Aorta (tissue), 5 donors: ENCODE measurements around the gene EIF2S3. TPM values are rescaled to one million over a fixed set of nuclear protein-coding genes. Genes with fewer than 3 reads are reported as not detected.

ENCODE experiments used
- ATAC-seq: fragments of 200-7000 bp; cut with Tn5 transposase; one replicate; pipeline ENCODE4 v1.9.1; 2022; ENCODE audit warnings: moderate library complexity; ENCODE audit not compliant: low FRiP score
- DNase-seq, 2 donors: peaks; one replicate each; pipeline ENCODE4 v3.0.0-alpha.2; 2020
- H3K27ac ChIP-seq, 2 donors: one replicate each; pipeline ENCODE4 v1.5.1; 2013; ENCODE audit warnings: low read length in 2 of 2, mild to moderate bottlenecking in 2 of 2, moderate library complexity in 2 of 2, control low read depth in 1 of 2, inconsistent platforms in 1 of 2, low read depth in 1 of 2
- H3K27me3 ChIP-seq, 2 donors: one replicate each; pipeline ENCODE4 v1.6.1; 2013; ENCODE audit warnings: control low read depth in 1 of 2, low read length in 1 of 2, mild to moderate bottlenecking in 1 of 2, moderate library complexity in 1 of 2; ENCODE audit not compliant: insufficient read depth in 2 of 2, control insufficient read depth in 1 of 2
- H3K36me3 ChIP-seq, 2 donors: one replicate each; pipeline ENCODE4 v1.6.1; 2013; ENCODE audit warnings: control low read depth in 1 of 2, low read length in 1 of 2, mild to moderate bottlenecking in 1 of 2; ENCODE audit not compliant: insufficient read depth in 2 of 2, control insufficient read depth in 1 of 2
- H3K4me1 ChIP-seq, 2 donors: one replicate each; pipeline ENCODE4 v1.6.1; 2013; ENCODE audit warnings: low read length in 2 of 2, control low read depth in 1 of 2, mild to moderate bottlenecking in 1 of 2, moderate library complexity in 1 of 2; ENCODE audit not compliant: insufficient read depth in 2 of 2, control insufficient read depth in 1 of 2
- H3K4me3 ChIP-seq, 2 donors: one replicate each; pipeline ENCODE4 v1.5.1; 2013; ENCODE audit warnings: low read length in 2 of 2, control low read depth in 1 of 2, mild to moderate bottlenecking in 1 of 2
- H3K9me3 ChIP-seq: one replicate; pipeline ENCODE4 v1.6.1; 2013; ENCODE audit warnings: mild to moderate bottlenecking, low read length; ENCODE audit not compliant: control insufficient read depth
- WGBS, 2 donors: extraction: QIAGEN DNeasy Blood & Tissue Kit; methylation state at CpG; one replicate each; pipeline ENCODE4 v1.1.7; 2013; 5-methylcytosine and 5-hydroxymethylcytosine counted together
- intact Hi-C, 2 donors: fragments of 100-400 bp; cut with DNase I; formaldehyde crosslinking; loops; one replicate each; pipeline versions ENCODE4 v1.14.2 to v1.15.0; 2022
- long read RNA-seq, 2 donors: library from polyadenylated mRNA; unstranded; transcript quantifications; one replicate each; pipeline ENCODE4 v2.0.0, GENCODE V29; 2020 to 2021
- polyA plus RNA-seq, 2 donors: library from polyadenylated mRNA; stranded (reverse); fragments of 200-250 nt; gene quantifications; one replicate each; pipeline ENCODE4 v1.2.3, GENCODE V29; 2013
- total RNA-seq, 2 donors: library from RNA; stranded (reverse); fragmentation: NEBNext Ultra II Directional; extraction: Animal tissue kit (Norgen Biotek cat#: 25700); gene quantifications; one replicate each; pipeline ENCODE4 v1.2.1, GENCODE V29; 2021
- donor health status: healthy with polysubstance abuse.
- donor health status: Bipolar disorder and iron deficiency.
- donor health status: DM: no; HTN: no; CAD: no.
- donor health status: DM: no; HTN: no; CAD: no.
- donor health status: DM: yes; HTN: yes; CAD: no.

EIF2S3 gene
- total RNA-seq (100 to 1,000 TPM; 138 to 173 TPM), polyA plus RNA-seq (100 to 1,000 TPM in 1 of 2 donors, 10 to 100 TPM in 1; 78.3 to 111 TPM)
- long read RNA-seq, donor 1, transcript EIF2S3-201 (12 exons, 2,858 nt), result major isoform, 392 of 460 reads
- long read RNA-seq, donor 1, partial matches to known transcripts, result 49 of 460 reads
- long read RNA-seq, donor 1, other reads (novel, unspliced or antisense), result 19 of 460 reads
- long read RNA-seq, donor 2, transcript EIF2S3-201 (12 exons, 2,858 nt), result major isoform, 76 of 95 reads
- long read RNA-seq, donor 2, partial matches to known transcripts, result 6 of 95 reads
- long read RNA-seq, donor 2, other reads (novel, unspliced or antisense), result 13 of 95 reads

GRCh38 chrX:24054182-24055042 lies at the start of gene EIF2S3:
EIF2S3 (plus strand) TSS chrX:24054956; CDS start chrX:24054969, 13 bp downstream.
- ATAC-seq (peak; percentile 99), DNase-seq (peak; percentile 94 to 95)
- no peaks in the 10 kb centered on the region for H3K27me3 ChIP-seq
- WGBS, 2 donors, result 0 to 2% methylated on average over 56 to 57 of the region's 57 CpGs
- no peaks in the 10 kb centered on the region for H3K9me3 ChIP-seq
- H3K27ac ChIP-seq, result peak within 1 kb of the TSS in 1 of 2 donors; percentile 78
- H3K4me1 ChIP-seq, result no peaks in the 10 kb centered on the region
- peak within 1 kb of the TSS; percentile 28 to 61 for H3K4me3 ChIP-seq
- intact Hi-C loops, result loop anchor here (1.0 to 10.0 kb wide), 3 partner anchors 29 to 360 kb away; no protein-coding TSS in a partner anchor
- H3K36me3 ChIP-seq, result no peaks in the 10 kb centered on the region

- no peak for DNase-seq
- intact Hi-C loops, result no loop called here
- Histone ChIP-seq H3K9me3 (no peaks in the 10 kb centered on the region), H3K36me3 (no peaks in the 10 kb centered on the region), H3K27ac (no peak overlapping the region), H3K4me1 (no peaks in the 10 kb centered on the region), H3K27me3 (no peaks in the 10 kb centered on the region), H3K4me3 (no peak overlapping the region)
- WGBS, 2 donors, result 70 to 71% methylated on average over 1 of the region's 1 CpG
- no peak for ATAC-seq
Observed at GRCh38 chrX:24005028-24005427, 49.7 kb upstream of the EIF2S3 start.

DNA sequence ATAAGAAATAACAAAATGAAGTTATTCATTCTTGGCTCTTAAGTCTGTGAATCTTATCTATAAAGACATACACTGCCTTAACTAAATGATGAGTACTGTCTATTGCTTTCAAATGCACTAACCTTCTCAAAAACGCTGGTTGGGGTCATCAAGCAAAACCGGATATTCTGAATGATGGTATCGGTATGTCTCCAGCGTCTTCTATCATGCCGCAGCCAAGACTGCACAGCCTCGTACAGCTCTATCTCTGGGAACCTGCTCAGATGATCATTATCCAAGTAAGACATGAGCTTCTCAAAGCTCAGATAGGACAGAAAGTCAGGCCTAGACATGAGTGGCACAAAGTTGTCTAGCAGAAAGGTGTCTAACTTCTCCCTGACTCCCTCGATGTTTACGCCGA lies 48.9 kb upstream of the EIF2S3 start:
- Histone ChIP-seq H3K27me3 (no peaks in the 10 kb centered on the region), H3K36me3 (no peaks in the 10 kb centered on the region), H3K9me3 (no peaks in the 10 kb centered on the region), H3K4me3 (no peak overlapping the region), H3K27ac (no peak overlapping the region), H3K4me1 (no peaks in the 10 kb centered on the region)
- DNase-seq (no peak), ATAC-seq (no peak)
- intact Hi-C loops, result no loop called here
- WGBS, 2 donors, result 85 to 92% methylated on average over 9 of the region's 9 CpGs

GRCh38 chrX:24012266-24012665 lies 42.5 kb upstream of the EIF2S3 start:
- Histone ChIP-seq H3K9me3 (no peaks in the 10 kb centered on the region), H3K27ac (no peak overlapping the region), H3K36me3 (no peaks in the 10 kb centered on the region), H3K4me1 (no peaks in the 10 kb centered on the region), H3K4me3 (no peak overlapping the region), H3K27me3 (no peaks in the 10 kb centered on the region)
- WGBS, 2 donors, result 88 to 93% methylated on average over 1 of the region's 1 CpG
- intact Hi-C loops, result no loop called here
- ATAC-seq (no peak), DNase-seq (no peak)

DNA sequence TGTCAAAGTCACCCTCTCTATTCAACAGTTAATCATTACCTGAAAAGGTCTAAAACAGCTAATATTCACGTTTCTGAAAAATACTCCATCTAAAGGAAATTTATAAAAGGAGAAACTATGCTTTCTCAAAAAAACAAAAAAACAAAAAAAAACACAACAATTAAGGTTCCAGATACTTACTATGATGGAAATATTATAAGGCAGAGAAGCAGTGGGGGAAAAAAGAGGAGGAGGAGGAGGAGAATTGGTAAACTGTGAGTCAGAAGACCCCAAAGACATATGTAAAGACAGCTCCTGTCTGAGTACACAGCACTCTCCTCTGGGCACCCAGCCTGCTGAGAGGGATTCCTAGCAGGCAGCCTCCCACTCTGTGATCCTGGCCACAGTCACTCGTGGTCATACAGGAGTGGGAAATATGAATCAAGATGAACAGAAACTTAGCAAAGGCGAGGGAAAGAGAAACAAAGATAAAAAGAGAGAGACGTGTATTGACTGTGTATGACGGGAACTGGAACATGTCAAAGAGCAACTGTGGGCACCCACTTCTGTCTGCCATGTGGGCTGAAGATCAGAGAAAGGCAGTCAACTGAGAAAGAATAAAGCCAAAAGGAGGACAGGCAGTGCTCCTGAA lies 40.3 kb upstream of the EIF2S3 start:
- no peaks in the 10 kb centered on the region for H3K27me3 ChIP-seq
- DNase-seq, result no peak
- H3K4me3 ChIP-seq, result no peak overlapping the region
- WGBS, 2 donors, result 10 to 29% methylated on average over 5 of the region's 5 CpGs
- intact Hi-C loops, result no loop called here
- no peak overlapping the region for H3K27ac ChIP-seq
- H3K4me1 ChIP-seq, result no peaks in the 10 kb centered on the region
- H3K36me3 ChIP-seq, result no peaks in the 10 kb centered on the region
- no peak for ATAC-seq
- no peaks in the 10 kb centered on the region for H3K9me3 ChIP-seq

GRCh38 chrX:24017674-24018073 lies 37.1 kb upstream of the EIF2S3 start:
- Histone ChIP-seq H3K27me3 (no peaks in the 10 kb centered on the region), H3K9me3 (no peaks in the 10 kb centered on the region), H3K27ac (no peak overlapping the region), H3K4me1 (no peaks in the 10 kb centered on the region), H3K36me3 (no peaks in the 10 kb centered on the region), H3K4me3 (no peak overlapping the region)
- DNase-seq (no peak), ATAC-seq (no peak)
- intact Hi-C loops, result no loop called here
- 91 to 96% methylated on average over 9 of the region's 9 CpGs for WGBS, 2 donors

GRCh38 chrX:24018809-24019208 lies 35.9 kb upstream of the EIF2S3 start:
- Histone ChIP-seq H3K4me1 (no peaks in the 10 kb centered on the region), H3K27ac (no peak overlapping the region), H3K36me3 (no peaks in the 10 kb centered on the region), H3K4me3 (no peak overlapping the region), H3K9me3 (no peaks in the 10 kb centered on the region), H3K27me3 (no peaks in the 10 kb centered on the region)
- DNase-seq (no peak), ATAC-seq (no peak)
- WGBS, 2 donors, result 36 to 51% methylated on average over 4 of the region's 4 CpGs
- intact Hi-C loops, result no loop called here

GRCh38 chrX:24019448-24019847 lies 35.3 kb upstream of the EIF2S3 start:
- Histone ChIP-seq H3K36me3 (no peaks in the 10 kb centered on the region), H3K27me3 (no peaks in the 10 kb centered on the region), H3K4me3 (no peak overlapping the region), H3K9me3 (no peaks in the 10 kb centered on the region), H3K4me1 (no peaks in the 10 kb centered on the region), H3K27ac (no peak overlapping the region)
- ATAC-seq, result no peak
- WGBS, 2 donors, result 66 to 68% methylated on average over 7 of the region's 7 CpGs
- intact Hi-C loops, result no loop called here
- DNase-seq, result no peak
